Naive thymus-derived CD4-positive, alpha-beta T cell (primary cell): ENCODE measurements around the gene S1PR5. TPM values are rescaled to one million over a fixed set of nuclear protein-coding genes. Genes with fewer than 3 reads are reported as not detected.
A peak's percentile ranks its signal among the peaks of the same experiment; 100 is the strongest.

Experiments
- ATAC-seq: fragments of 150-1000 bp; cut with Tn5 transposase; 2 replicates; pipeline ENCODE4 v1.10.0; 2021; ENCODE audit warnings: mild to moderate bottlenecking, moderate library complexity
- CTCF ChIA-PET: fragments of 350-600 bp; sonication (Branson Sonifier 250); formaldehyde crosslinking; loops from one replicate; lab custom pipeline; 2021; ENCODE audit warnings: antibody characterized with exemption; lab: Charles Lee
- POLR2A ChIA-PET: fragments of 350-600 bp; sonication (Branson Sonifier 250); formaldehyde crosslinking; loops from one replicate; lab custom pipeline; 2021; ENCODE audit warnings: antibody characterized with exemption, inconsistent platforms; lab: Charles Lee
- DNase-seq, 9 donors: peaks; one replicate each; pipeline versions ENCODE4 v3.0.0 to v3.0.0-alpha.2; 2020 to 2022; ENCODE audit warnings: mixed read lengths in 1 of 9
- H3K27ac ChIP-seq: one replicate; pipeline ENCODE4 v1.7.0; 2013; ENCODE audit warnings: mild to moderate bottlenecking, low read depth, low read length, moderate library complexity
- H3K27me3 ChIP-seq, 2 donors: one replicate each; pipeline ENCODE4 v1.7.0; 2013; ENCODE audit warnings: low read length in 2 of 2, mild to moderate bottlenecking in 2 of 2, moderate library complexity in 2 of 2; ENCODE audit not compliant: control insufficient read depth in 2 of 2, insufficient read depth in 2 of 2
- H3K36me3 ChIP-seq, 3 experiments: 1 replicate in 2 of 3; 2 replicates in 1 of 3; pipeline ENCODE4 v1.7.0; 2013; ENCODE audit warnings: low read length in 3 of 3, mild to moderate bottlenecking in 3 of 3, moderate library complexity in 1 of 3; ENCODE audit not compliant: insufficient read depth in 3 of 3, control insufficient read depth in 2 of 3
- H3K4me1 ChIP-seq, 2 donors: one replicate each; pipeline ENCODE4 v1.7.0; 2013; ENCODE audit warnings: low read length in 2 of 2, mild to moderate bottlenecking in 2 of 2, moderate library complexity in 1 of 2; ENCODE audit not compliant: control insufficient read depth in 2 of 2, insufficient read depth in 2 of 2
- H3K4me3 ChIP-seq: 2 replicates; pipeline ENCODE4 v1.7.0; 2013; ENCODE audit warnings: mild to moderate bottlenecking, low read length
- H3K9me3 ChIP-seq, 3 experiments: 1 replicate in 2 of 3; 2 replicates in 1 of 3; pipeline ENCODE4 v1.7.0; 2013; ENCODE audit warnings: low read length in 3 of 3; ENCODE audit not compliant: control insufficient read depth in 2 of 3
- H3K27ac Mint-ChIP-seq, 9 donors: one replicate each; pipeline ENCODE4 v1.8.0; 2020 to 2022; ENCODE audit warnings: mixed read lengths in 9 of 9, mild to moderate bottlenecking in 8 of 9, moderate library complexity in 5 of 9, inconsistent platforms in 2 of 9
- H3K27me3 Mint-ChIP-seq, 5 donors: one replicate each; pipeline ENCODE4 v1.8.0; 2021 to 2022; ENCODE audit warnings: mixed read lengths in 5 of 5, mild to moderate bottlenecking in 1 of 5
- H3K36me3 Mint-ChIP-seq, 5 donors: one replicate each; pipeline ENCODE4 v1.8.0; 2020 to 2022; ENCODE audit warnings: mixed read lengths in 5 of 5, mild to moderate bottlenecking in 3 of 5, inconsistent platforms in 1 of 5
- H3K4me1 Mint-ChIP-seq, 7 donors: one replicate each; pipeline ENCODE4 v1.8.0; 2020 to 2022; ENCODE audit warnings: mixed read lengths in 7 of 7, mild to moderate bottlenecking in 3 of 7, inconsistent platforms in 1 of 7
- H3K4me3 Mint-ChIP-seq, 10 donors: one replicate each; pipeline ENCODE4 v1.8.0; 2020 to 2022; ENCODE audit warnings: mild to moderate bottlenecking in 10 of 10, mixed read lengths in 10 of 10, moderate library complexity in 6 of 10, inconsistent platforms in 2 of 10
- H3K9me3 Mint-ChIP-seq, 11 donors: one replicate each; pipeline ENCODE4 v1.8.0; 2020 to 2022; ENCODE audit warnings: mixed read lengths in 11 of 11, mild to moderate bottlenecking in 4 of 11, inconsistent platforms in 1 of 11, moderate library complexity in 1 of 11
- intact Hi-C, 2 donors: fragments of 100-400 bp; cut with micrococcal nuclease; formaldehyde crosslinking; loops; one replicate each; pipeline ENCODE4 v1.15.1; 2023
- polyA plus RNA-seq, 2 donors: library from polyadenylated mRNA; unstranded; fragments of 300-500 nt; fragmentation: Illumina TruSeq; gene quantifications; one replicate each; pipeline ENCODE4 v1.2.3, GENCODE V29; 2021
- total RNA-seq, 6 experiments: library from RNA in 5 of 6; stranded (reverse) in 5 of 6; gene quantifications; 1 replicate in 5 of 6; 2 replicates in 1 of 6; pipeline ENCODE4 v1.2.3 and lab custom pipeline; 2021 to 2026

The S1PR5 gene
- total and polyA plus RNA-seq, 7 experiments from 2014 or later = 0.51 to 22.0 (median 0.61) TPM; not detected in 1

GRCh38 chr19:10510301-10510802 lies 6.9 kb downstream of the S1PR5 start:
- peaks cover 8 to 25% (median 19%) of the 10 kb centered on the region in 7 donors for H3K4me1 Mint-ChIP-seq
- no peak overlapping the region for H3K4me3 Mint-ChIP-seq
- H3K36me3 ChIP-seq = no peaks in the 10 kb centered on the region
- H3K27me3 ChIP-seq = peaks cover 0 to 8% of the 10 kb centered on the region in 2 donors
- H3K9me3 ChIP-seq = no peaks in the 10 kb centered on the region
- H3K27me3 Mint-ChIP-seq = peaks cover 16 to 34% (median 18%) of the 10 kb centered on the region in 5 donors
- H3K4me3 ChIP-seq = no peak overlapping the region
- DNase-seq (peak in 8 of 9 donors; percentile 29 to 72 (median 52)), ATAC-seq (peak; percentile 33)
- H3K9me3 Mint-ChIP-seq = no peaks in the 10 kb centered on the region
- ChIA-PET POLR2A (no interaction called here), CTCF (interaction anchor here (0.6 kb wide), 1 partner anchor 32 kb away, joined by 4 read pairs; no protein-coding TSS in a partner anchor)
- H3K27ac ChIP-seq = no peak overlapping the region
- H3K4me1 ChIP-seq = peaks cover 0 to 29% of the 10 kb centered on the region in 2 donors
- intact Hi-C loops = loop anchor here (1.0 to 5.0 kb wide), 3 partner anchors 41 to 218 kb away; no protein-coding TSS in a partner anchor
- peaks cover 0 to 6% (median 0%) of the 10 kb centered on the region in 5 donors for H3K36me3 Mint-ChIP-seq
- no peak overlapping the region for H3K27ac Mint-ChIP-seq

GRCh38 chr19:10508707-10509106 lies 8.5 kb downstream of the S1PR5 start:
- no peaks in the 10 kb centered on the region for H3K9me3 ChIP-seq
- ChIA-PET POLR2A (no interaction called here), CTCF (interaction anchor here (0.6 to 1.2 kb wide), 8 partner anchors 22 to 224 kb away, joined by 3 to 5 read pairs (median 3); no protein-coding TSS in a partner anchor)
- peaks cover 0 to 1% (median 0%) of the 10 kb centered on the region in 11 donors for H3K9me3 Mint-ChIP-seq
- no peaks in the 10 kb centered on the region for H3K27me3 ChIP-seq
- H3K36me3 ChIP-seq = no peaks in the 10 kb centered on the region
- ATAC-seq (no peak), DNase-seq (peak in 1 of 9 donors; percentile 40)
- no peak overlapping the region for H3K4me3 Mint-ChIP-seq
- H3K36me3 Mint-ChIP-seq = peaks cover 0 to 6% (median 0%) of the 10 kb centered on the region in 5 donors
- peaks cover 10 to 20% (median 12%) of the 10 kb centered on the region in 5 donors for H3K27me3 Mint-ChIP-seq
- intact Hi-C loops = loop anchor here in 1 of 2 donors (5.0 kb wide), 1 partner anchor 44 kb away; no protein-coding TSS in a partner anchor
- no peak overlapping the region for H3K4me3 ChIP-seq
- peaks cover 11 to 24% (median 17%) of the 10 kb centered on the region in 7 donors for H3K4me1 Mint-ChIP-seq
- no peak overlapping the region for H3K27ac ChIP-seq
- peaks cover 0 to 27% of the 10 kb centered on the region in 2 donors for H3K4me1 ChIP-seq
- peak overlapping the region in 1 of 9 donors; percentile 19 for H3K27ac Mint-ChIP-seq

- Mint-ChIP-seq H3K9me3 (peaks cover 0 to 1% (median 0%) of the 10 kb centered on the region in 11 donors), H3K27ac (no peak overlapping the region), H3K4me1 (peaks cover 6 to 23% (median 18%) of the 10 kb centered on the region in 7 donors), H3K4me3 (no peak overlapping the region), H3K27me3 (peaks cover 3 to 17% (median 6%) of the 10 kb centered on the region in 5 donors), H3K36me3 (peaks cover 0 to 3% (median under 1%) of the 10 kb centered on the region in 5 donors)
- no peaks in the 10 kb centered on the region for H3K27me3 ChIP-seq
- H3K27ac ChIP-seq = no peak overlapping the region
- DNase-seq (no peak), ATAC-seq (no peak)
- ChIA-PET POLR2A (interaction anchor here (0.6 kb wide), 3 partner anchors 18 to 429 kb away, joined by 3 to 4 read pairs (median 3); no protein-coding TSS in a partner anchor), CTCF (interaction anchor here (0.6 to 1.9 kb wide), 6 partner anchors 44 to 420 kb away, joined by 3 to 7 read pairs (median 4); no protein-coding TSS in a partner anchor)
- no peaks in the 10 kb centered on the region for H3K36me3 ChIP-seq
- peaks cover 0 to 20% of the 10 kb centered on the region in 2 donors for H3K4me1 ChIP-seq
- no peak overlapping the region for H3K4me3 ChIP-seq
- intact Hi-C loops = loop anchor here in 1 of 2 donors (5.0 kb wide), 1 partner anchor 44 kb away; no protein-coding TSS in a partner anchor
- H3K9me3 ChIP-seq = no peaks in the 10 kb centered on the region
Measured at GRCh38 chr19:10508036-10508435, 9.2 kb downstream of the S1PR5 start.

GRCh38 chr19:10505583-10506229 lies 11.5 kb downstream of the S1PR5 start:
- no peaks in the 10 kb centered on the region for H3K9me3 ChIP-seq
- H3K4me1 Mint-ChIP-seq = peaks cover 10 to 29% (median 26%) of the 10 kb centered on the region in 7 donors
- H3K4me1 ChIP-seq = peaks cover 8 to 20% of the 10 kb centered on the region in 2 donors
- H3K27ac Mint-ChIP-seq = peak overlapping the region in 6 of 9 donors; percentile 41 to 76 (median 68)
- intact Hi-C loops = loop anchor here (1.0 to 5.0 kb wide), 7 partner anchors 38 to 139 kb away; partner anchors contain the start of gene ATG4D (in 1 of the 2)
- ChIA-PET POLR2A (interaction anchor here (1.4 to 1.5 kb wide), 2 partner anchors 61 to 62 kb away, joined by 4 to 6 read pairs; partner anchors contain the start of gene KRI1), CTCF (interaction anchor here (0.6 to 1.9 kb wide), 5 partner anchors 26 to 194 kb away, joined by 3 to 7 read pairs (median 4); no protein-coding TSS in a partner anchor)
- peak; percentile 51 to 82 (median 74) for DNase-seq
- peak; percentile 69 for ATAC-seq
- no peak overlapping the region for H3K4me3 ChIP-seq
- peaks cover 0 to 7% (median 0%) of the 10 kb centered on the region in 5 donors for H3K36me3 Mint-ChIP-seq
- H3K4me3 Mint-ChIP-seq = peak overlapping the region in 5 of 10 donors; percentile 22 to 86 (median 53)
- peaks cover 0 to 6% (median 0%) of the 10 kb centered on the region in 5 donors for H3K27me3 Mint-ChIP-seq
- peaks cover 0 to 1% (median 0%) of the 10 kb centered on the region in 11 donors for H3K9me3 Mint-ChIP-seq
- peaks cover 0 to 4% (median 0%) of the 10 kb centered on the region in 3 experiments for H3K36me3 ChIP-seq
- no peak overlapping the region for H3K27ac ChIP-seq
- no peaks in the 10 kb centered on the region for H3K27me3 ChIP-seq

- Mint-ChIP-seq H3K4me3 (peak within 1 kb of the TSS; percentile 82 to 96 (median 90)), H3K27ac (peak within 1 kb of the TSS; percentile 66 to 97 (median 87)), H3K9me3 (peaks cover 0 to 1% (median 0%) of the 10 kb centered on the region in 11 donors), H3K27me3 (peaks cover 0 to 3% (median 0%) of the 10 kb centered on the region in 5 donors), H3K4me1 (peaks cover 22 to 42% (median 36%) of the 10 kb centered on the region in 7 donors), H3K36me3 (peaks cover 0 to 20% (median 0%) of the 10 kb centered on the region in 5 donors)
- Histone ChIP-seq H3K27ac (peak within 1 kb of the TSS; percentile 83), H3K27me3 (no peaks in the 10 kb centered on the region), H3K4me1 (peaks cover 0 to 8% of the 10 kb centered on the region in 2 donors), H3K36me3 (peaks cover 0 to 16% (median 0%) of the 10 kb centered on the region in 3 experiments), H3K4me3 (peak within 1 kb of the TSS; percentile 88), H3K9me3 (no peaks in the 10 kb centered on the region)
- DNase-seq = peak in 1 of 9 donors; percentile 69
- ChIA-PET CTCF (interaction anchor here (1.1 kb wide), 1 partner anchor 19 kb away, joined by 4 read pairs; no protein-coding TSS in a partner anchor), POLR2A (interaction anchor here (1.0 to 1.5 kb wide), 2 partner anchors 40 to 65 kb away, joined by 3 to 5 read pairs; no protein-coding TSS in a partner anchor)
- no peak for ATAC-seq
- intact Hi-C loops = loop anchor here (2.0 to 5.0 kb wide), 4 partner anchors 98 to 194 kb away; partner anchors contain the start of gene ILF3 (in 1 of the 2)
Measured at GRCh38 chr19:10503002-10503789, 14.1 kb downstream of the S1PR5 start, which contains the start of gene KEAP1. KEAP1 (minus strand) TSS chr19:10503356; CDS start chr19:10500033, 3,323 bp downstream.
